ENCODE data around the gene CLEC20A.
"Not testable (repeated sequence)": the region's sequence is repeated elsewhere in the genome, so short reads cannot be mapped to it uniquely, and the experiment has no call there.

Gene CLEC20A

DNA sequence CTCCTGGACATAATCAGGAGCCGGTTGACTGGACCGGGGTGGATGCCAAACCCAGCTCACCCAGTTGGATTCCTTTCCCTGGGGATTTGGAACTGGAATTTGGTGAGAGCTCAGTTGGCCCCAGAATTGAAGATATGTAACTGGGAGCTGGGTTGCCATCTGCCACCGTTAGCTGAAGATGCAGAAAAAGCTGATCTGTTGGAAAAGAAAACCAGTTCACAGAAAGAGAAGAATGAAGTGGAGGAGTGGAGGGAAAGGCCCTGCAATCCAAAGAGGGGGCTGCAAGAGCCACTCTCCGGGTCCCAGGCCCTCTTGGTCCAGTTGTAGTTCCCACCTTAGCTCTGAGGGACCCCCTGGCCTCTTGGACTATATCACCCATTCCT is 32.2 kb upstream of the CLEC20A start:
- DNase-seq = no peak

DNA sequence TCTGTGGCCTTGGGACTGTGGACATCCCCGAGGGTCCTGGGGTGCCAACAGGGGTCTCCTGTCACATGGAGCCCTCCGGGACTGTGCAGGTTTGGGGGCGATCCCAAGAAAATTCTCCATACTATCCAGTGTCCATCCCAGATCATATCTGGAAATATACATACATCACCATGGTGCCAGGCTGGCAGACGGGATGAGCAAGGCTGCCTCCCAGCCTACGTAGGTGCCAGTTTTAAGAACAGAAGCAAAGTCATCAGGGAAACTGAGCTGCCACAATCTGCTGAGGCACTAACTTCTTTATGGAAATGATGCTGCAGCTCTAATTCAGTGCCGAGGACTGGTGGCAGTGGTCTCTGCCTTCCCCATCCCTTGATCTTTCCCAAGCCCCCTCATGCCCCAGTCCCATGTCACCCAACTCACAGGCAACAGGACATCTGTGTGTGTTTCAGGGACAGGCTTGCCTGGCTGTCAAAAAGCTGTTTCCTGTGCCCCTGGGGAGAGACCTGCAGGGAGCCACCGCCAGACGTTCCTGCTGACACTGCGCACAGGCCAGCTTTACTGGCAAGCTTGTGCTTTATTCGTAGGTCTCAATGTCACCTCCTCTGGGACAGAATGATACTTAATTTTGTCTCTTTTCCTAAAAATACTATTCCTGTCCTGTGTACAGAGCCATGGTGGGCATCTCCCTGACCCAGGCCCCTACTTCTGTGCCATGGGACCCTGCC is 31.6 kb upstream of the CLEC20A start:
- DNase-seq = no peak

DNA sequence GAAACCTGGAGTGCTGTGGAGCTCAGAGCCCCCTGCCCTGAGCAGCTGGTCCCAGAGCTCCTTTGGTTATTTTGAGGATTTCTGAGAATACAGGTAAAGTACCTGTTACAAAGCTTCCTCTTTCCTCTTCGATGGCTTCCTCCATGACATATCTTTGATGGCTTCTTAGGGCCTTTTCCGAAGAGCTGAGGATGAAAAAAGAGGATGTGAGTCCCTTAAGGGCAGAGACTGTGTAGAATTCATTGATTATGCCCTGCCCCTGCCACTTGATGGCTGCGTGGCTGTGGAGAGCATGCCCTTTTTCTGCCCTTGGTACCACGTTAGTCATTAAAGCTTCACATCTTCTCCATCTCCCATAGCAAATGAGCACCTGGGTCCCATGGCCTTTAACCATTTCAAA is 30.4 kb upstream of the CLEC20A start:
- no peak for DNase-seq

DNA sequence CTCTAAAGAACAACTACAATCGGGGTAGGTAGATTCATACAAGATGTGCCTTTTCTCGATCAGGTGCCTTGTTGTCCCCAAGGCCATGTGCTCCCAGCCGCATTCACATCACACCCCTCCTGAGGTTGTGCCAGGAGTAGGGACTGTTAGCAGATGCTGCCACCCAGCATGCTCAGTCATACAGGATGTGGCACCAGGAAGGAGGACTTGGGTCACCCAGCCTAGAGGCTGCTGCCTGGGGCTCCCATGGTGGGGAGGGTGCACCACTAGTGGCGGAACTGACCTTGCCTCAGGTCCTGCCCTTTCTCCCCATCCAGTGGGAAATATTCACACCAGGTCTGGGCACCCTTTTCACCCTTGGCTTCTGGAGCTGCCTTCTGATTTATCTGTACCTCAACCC is 24.5 kb upstream of the CLEC20A start:
- no peak for DNase-seq

DNA sequence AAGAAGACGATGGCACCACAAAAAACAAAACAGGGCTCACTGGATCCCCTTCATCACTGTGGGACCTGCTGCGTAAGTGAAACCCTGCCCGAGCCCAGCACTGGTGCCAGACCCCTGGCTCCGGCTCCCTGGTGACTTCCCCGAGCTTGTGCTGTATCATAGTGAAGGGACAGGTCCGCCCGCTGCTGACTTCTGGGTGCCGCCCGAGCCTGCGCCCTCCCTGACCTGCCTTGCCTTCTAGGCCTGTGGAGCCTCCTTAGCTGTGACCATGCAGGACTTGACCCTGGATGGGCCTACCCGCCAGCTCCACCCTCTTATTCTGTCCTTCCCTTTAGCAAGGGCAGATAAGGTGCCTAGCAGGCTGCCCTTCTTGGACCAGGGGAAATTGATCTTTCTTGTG is 24.0 kb upstream of the CLEC20A start:
- DNase-seq = no peak

DNA sequence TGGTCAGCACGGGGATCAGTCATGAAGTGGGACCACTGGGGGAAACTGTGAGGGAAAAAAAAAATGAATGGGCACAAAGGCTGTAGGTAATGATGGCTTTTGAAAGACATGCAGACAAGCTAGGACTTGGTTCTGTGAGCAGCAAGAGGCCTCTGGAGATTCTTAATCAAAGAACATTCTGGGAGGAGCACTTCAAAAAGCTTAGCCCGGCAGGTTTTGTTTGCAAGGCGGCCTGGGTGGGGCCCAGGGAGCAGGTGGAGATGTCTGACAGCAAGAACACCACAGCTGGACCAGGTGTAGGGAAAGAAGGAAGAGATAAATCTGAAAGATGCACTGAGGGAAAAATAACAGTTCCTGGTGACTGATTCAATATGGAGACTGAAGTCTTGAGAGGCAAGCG is 22.1 kb upstream of the CLEC20A start:
- no peak for DNase-seq

DNA sequence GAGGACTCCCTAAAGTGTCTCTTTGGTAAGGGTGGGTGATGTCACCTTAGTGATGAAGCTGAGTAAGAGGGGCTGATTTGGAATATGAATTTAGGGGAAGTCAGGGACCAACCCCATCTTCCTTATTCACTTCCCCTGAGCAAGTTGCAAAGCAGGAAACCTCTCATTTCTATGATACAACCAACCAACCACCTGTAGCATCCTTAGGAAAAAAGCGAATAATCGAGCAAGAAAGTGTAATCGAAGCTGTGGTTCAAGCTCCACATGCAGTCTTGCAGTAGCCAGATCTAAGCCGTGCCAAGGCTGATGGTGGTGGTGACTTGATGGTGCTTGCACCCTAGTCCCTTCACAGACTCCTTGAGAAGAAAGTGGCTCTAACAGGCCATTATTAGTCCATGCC is 19.3 kb upstream of the CLEC20A start:
- no peak for DNase-seq

DNA sequence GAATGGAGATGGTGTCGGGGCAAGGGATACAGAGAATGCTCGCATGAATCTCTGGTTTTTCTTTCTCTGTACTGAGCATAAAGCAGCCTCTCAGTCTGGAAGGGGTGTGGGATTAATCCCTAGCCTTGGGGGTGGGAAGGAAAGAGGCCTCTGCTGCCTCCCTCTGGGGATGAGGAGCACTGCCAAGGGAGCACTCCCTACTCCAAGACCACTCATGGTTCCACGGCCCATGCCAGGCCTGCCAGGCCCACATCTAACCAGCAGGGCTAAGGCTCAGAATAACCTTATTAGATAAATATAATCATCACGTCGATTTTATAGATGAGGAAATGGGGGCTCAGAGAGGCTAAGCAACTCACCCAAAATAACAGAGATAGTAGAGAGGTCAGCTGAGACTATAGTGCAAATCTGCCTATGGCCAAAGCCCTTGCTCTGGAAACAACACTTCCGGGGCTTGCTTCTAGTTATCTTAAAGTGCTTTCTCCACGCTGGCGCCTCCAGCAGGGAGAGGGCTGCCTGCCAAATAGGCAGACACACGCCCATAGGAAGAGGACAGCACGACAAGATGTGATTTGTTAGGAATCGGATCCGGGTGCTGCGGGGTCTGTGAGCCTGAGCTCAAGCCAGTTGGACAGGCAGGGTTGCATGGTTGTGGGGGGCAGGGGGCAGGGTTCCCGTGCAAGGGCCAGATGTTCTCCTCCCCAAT is 16.7 kb upstream of the CLEC20A start:
- no peak for DNase-seq

DNA sequence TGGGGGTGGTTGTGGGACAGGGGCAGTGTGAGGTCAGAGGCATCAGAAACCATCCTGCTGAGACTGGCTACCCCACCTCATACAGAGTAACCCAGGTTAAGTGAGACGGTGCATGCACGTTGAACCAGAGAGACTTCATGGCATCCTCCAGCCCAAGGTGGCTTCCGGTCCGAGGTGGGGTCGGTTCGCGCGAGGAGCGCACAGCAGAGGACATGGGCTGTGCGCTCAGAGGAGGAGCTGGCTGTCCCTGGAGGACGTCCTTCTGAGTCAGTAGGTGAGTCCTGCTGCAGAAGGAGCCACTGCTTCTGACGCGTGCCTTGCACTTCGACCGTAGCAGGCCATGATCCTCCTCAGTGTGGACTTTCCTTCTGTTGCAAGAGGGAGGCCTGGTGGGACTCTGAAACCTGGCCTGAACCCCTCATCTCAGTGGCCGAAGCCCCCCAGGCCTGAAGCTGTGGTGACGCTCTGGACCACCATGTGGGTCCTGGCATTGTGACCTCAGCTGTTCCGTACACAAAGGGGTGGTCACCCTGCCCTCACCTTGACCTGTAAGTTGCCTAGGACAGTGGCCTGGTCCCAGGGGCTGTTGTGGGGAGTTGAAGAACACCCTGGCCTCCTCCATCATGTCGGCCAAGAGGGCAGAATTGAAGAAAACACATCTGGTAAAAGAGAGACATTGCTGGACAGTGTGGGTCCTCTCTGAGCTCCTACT is 16.0 kb upstream of the CLEC20A start, which contains the start of gene TEX35:
Gene TEX35, plus strand, starts transcription at position 544 of the 712 bp plus-strand sequence. Its CDS starts 80 bp downstream, at position 624.
- no peak for DNase-seq

DNA sequence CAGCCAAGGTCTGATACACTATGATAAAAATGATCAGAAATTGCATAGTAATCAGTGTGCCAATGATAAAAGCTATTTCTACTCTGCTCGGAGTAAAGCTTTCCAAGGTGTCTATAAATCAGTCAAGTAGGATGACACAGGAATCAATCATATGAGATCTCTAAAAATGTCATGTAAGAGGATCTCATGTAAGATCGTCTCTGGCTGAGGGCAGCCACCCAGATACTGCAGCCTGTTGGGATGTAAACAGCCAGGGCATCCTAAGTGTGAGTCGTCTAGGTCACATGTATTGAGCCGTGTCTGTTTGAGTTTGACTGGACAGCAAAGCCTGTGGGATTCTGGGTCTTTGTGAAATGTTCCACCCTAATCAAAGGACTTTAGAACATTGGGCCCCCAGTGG is 13.4 kb upstream of the CLEC20A start:
- no peak for DNase-seq

DNA sequence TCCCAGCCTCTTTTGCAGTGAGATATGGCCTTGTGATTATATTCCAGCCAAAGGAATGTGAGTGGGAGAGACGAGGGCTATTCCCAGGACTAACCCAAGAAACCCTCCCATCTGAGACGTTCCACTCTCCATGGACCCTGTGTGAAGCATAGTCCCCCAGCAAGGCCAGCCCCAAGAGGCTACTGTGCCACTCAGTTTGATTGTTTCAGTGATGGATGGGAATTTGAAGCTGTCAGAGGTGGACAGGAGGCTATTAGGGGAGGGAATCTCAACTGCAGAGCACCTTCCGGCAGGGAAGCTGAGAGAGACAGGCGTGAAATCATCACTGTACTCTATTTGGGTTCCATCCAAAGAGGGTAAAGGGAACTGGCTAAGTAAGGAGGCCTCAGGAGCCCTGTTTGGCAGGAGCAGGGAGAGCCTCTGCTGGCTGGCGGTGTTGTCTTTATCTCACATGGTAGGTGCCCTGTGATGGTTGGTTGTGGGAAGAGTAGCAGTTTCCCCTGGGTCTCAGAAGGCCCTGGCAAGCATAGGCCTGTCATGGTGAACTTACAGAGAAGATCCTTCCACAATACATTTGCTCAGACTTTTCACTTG is 12.7 kb upstream of the CLEC20A start:
- no peak for DNase-seq

DNA sequence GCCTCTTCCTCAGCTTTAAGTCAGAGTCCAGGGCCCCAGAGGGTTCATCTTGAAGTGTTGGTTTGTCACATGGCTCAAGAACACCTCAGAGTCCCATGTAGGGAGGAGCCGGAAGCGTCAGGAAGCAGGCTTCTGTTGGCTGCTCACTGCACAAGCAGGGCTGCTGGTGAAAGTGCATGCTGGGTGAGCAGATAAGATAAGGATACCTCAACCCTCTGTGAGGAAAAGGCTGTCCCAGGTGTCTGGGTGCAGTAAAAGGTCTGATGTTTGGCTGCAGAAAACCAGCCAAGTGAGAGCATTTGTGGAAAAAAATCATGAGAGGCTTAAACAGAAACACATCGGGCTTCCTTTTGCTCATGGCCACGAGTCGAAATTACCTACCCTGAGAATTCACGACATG is 9.9 kb upstream of the CLEC20A start:
- no peak for DNase-seq

DNA sequence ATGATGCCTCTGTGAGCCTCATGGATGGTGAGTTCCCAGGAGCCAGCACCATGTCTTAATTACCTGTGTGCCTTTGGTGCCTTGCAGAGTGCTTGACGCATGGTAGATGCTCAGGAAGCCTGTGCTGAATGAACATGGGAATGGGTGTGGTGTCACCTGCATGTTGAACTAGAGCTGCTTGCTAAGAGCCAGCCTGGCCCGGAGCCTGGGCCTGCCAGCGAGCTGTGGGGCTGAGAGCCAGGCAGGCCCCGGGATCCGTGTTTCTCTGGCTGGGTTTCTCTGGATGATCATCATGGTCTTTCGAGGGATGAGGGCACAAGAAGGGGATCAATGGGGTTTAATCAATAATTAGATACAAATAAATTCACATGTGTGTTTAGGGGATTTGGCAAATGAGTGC is 9.4 kb upstream of the CLEC20A start:
- DNase-seq = no peak

DNA sequence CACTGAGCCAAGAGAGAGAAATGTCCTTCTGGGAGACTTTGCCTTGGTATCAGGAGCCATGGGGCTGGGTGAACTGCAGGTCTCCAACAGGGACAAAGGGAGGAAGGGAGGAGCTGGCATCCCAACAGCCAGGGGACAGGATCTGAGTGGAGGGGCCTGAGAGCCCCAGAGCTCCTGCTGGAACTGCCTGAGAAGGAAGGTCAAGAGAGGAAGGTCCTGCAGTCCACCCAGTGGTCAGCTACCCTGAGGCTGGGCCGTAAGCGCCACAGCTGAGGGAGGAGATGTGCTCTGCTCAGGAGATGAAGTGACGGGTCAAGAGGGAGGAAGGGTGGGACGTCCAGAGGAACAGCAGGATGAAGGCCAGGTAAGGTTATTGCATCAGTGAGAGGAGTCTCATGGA is 7.5 kb upstream of the CLEC20A start:
- DNase-seq = no peak

DNA sequence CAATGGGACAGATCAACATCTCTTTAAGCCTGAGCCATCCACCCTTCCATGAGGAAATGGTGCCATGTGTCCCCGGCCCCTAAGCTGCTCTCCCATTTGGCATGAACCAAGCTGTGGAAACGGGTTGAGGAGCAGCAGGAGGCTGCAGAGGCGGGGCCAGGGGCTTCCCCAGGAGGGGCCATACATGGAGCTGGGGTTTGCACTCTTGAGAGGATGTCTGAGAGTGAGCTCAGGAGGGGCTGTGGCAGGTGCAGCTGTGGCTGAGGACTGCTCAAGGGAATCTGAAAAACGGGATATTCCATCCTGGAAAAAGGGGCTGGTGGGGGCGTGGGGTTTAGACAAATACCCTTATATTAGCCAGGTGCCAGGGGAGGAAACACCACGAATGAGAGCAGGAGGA is 7.1 kb upstream of the CLEC20A start:
- DNase-seq = no peak

DNA sequence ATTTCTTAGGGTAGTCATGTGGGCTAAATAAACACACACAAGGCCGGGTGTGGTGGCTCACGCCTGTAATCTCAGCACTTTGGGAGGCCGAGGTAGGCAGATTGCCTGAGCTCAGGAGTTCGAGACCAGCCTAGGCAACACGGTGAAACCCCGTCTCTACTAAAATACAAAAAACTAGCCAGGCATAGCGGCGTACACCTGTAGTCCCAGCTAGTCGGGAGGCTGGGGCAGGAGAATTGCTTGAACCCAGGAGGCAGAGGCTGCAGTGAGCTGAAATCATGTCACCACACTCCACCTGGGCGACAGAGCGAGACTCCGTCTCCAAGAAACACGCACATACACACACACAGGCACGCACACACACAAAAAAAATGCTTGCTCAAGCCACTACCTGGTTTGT is 6.6 kb upstream of the CLEC20A start:
- DNase-seq = not testable (repeated sequence)

DNA sequence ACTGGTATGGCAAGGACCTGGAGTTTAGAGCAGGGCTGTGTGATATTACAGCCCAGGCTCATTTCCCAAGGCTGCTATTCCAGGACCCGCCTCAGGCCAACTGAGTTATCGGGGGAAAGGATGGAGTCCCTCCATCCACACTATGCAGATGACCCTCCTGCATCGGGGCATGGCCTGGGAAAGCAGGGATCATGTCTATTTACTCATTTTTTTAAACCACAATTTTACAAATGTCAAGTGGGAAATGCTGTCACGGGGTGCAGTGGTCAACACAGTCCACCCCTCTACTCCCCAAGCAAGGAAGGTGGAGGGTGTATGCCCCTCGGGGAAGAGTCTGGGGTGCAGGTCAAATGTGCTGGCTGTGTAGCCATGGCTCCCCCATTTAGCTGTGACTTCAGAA is 6.1 kb upstream of the CLEC20A start:
- no peak for DNase-seq

DNA sequence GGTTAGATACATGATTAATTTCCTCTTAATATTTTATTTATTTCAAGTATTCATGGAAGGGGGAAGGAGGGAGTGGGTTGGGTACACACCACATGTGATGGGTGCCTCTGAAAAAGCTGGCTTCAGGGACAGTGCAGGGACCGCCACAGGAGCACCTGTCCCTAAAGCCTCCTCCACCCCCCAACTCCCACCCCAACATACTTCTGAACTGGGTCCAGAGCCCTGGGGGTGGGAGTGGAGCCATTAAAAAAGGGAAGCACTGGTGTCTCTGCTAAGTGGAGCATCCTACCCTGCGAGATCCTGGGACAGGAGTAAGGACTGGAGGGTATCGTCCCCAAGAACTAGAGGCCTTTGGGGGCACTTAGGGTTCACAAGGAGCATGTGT is 5.6 kb upstream of the CLEC20A start:
- DNase-seq = no peak

DNA sequence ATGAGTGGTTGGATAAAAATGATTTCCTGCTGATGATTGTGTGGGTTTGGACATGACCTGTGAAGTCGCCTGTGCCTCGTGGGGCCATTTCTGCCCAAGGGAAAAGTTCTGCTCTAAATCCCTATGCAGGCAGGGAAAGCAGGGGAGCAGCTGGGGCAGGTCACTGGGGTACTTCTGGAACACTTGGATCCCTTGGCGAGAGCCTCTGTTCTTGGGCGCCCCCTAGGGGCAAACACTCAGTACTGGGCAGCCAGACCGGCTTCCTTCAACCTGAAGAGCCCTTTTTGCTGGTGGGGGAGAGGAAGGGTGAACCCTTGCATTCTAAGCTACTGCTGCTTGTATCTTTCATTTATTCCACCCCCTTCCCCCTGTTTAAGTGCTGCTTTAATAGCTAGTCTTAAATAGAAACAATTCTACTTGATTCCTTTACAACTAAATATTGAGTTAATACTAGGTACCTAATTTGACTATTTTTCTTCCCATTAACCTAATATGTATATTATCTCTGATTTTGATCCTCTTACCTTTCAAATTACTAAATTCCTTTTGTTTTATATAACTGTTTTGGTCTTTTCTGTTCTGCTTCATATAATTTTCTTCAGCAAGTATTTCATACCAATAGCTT is 5.1 kb upstream of the CLEC20A start:
- DNase-seq = peak; percentile 87

DNA sequence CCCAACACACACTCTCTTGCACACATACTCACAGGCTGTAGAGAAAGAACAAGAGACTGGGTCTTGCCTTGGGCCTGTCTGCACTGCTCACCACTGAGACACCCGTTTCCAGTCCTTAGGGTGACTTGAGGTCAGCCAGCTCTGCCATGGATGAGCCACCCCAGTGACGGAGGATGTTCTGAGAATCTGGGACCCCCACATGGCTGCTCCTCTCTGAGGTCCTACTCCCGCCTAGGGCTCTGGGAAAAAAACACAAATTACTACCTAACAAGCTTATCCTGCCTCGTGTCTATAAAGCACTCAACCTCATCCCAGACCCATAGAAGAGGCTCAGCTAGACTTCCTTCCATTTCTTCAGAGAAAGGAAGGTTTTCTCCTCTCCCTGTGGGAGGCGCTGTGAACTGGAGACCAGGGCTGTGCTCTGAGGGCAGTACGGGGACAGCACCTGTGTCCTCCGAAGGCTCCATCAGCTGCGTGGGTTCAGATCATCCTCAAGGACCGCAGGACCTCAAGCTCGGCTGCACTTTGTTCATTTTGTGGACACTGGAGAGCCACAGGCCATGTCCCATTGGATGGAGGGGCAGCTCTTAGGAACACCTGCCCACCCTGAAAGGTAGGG is 4.3 kb upstream of the CLEC20A start:
- DNase-seq = no peak

DNA sequence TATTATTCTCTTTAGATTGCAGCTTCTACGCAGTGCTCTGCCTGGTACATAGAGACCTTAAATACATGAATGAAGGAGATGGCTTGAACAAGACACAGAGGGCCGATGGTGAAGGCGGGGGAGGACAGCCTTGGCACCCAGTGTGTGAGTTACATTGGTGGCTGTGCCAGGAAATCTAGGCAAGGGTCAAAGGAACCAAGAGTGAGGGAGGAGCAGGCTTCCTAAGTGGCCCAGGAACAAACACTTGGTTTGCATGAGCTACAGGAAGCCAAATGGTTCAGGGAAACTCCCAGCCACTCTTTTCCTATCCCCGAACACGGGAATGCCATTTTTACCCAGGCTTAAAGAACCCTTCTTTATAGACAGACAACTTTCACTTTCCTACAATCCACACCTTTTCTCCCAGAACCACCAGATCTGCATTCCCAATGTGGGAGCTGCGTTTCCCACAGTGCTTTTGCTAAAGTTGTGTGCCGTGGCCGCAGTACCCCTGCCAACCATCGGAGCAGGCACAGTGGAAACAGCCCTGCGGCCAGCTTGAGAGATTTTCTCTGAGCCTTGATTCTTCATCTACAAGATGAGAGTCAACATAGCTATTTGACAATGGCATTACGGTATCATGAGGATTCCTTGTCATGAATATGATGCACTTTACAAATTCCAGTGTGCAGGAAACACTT is 3.5 kb upstream of the CLEC20A start:
- DNase-seq = no peak
